GM18499 (cell line): Measurements from ENCODE around the gene PCNA.

Source experiments
- ATAC-seq: cut with Tn5 transposase; IDR thresholded peaks from one replicate; pipeline ENCODE4 v1.9.1; 2021; ENCODE audit warnings: moderate number of reproducible peaks; ENCODE audit not compliant: insufficient read depth, unreplicated experiment

The PCNA gene

DNA sequence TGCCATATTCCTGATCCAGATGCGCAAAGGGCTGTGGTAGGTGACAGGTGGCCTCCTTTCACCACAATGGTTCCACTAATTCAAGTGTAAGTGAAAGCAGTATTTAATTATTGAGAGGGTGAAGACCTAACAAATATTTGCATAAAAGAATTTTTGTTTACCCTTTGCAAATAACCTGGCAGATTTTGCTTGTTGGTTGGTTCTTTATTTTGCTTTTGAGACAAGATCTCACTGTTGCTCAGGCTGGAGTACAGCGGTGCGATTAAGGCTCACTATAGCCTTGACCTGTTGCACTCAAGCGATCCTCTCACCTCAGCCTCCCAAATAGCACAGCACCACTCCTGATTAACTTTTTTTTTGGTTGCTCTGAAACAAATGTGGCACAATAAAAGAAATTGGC lies 49.2 kb downstream of the PCNA start:
- no peak for ATAC-seq

- no peak for ATAC-seq
Measured at GRCh38 chr20:5070081-5070480, 49.7 kb downstream of the PCNA start.

DNA sequence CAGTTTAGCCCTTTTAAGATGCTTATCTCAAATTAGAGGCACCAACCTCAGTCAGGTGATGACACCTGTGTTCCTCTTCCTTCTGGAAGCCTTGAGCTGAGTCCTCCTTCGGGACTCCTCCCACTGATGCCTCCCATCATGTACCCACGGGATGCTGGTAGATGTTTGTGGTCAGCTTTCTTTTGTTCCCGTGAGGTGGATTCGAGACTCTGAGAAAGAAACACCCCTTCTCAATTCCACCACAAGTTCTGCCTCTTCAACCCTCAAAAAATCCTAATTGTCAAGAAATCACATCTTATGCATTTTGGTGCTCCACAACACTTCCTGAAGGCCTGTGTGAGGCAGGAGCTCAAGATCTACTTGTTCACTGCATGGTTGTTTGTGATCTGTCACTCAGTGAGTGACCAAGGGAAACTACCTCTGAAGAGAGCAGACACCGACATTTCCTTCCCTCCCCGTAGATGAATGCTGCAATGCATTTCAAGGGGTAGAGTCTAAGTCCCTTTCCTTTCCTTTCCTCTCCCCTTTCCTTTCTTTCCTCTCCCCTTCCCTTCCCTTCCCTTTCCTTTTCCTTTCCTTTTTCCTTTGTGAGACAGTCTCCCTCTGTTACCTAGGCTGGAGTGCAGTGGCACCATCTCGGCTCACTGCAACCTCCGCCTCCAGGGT lies 50.5 kb downstream of the PCNA start:
- ATAC-seq, result no peak

- no peak for ATAC-seq
Measured at GRCh38 chr20:5067877-5068645, 51.7 kb downstream of the PCNA start.

DNA sequence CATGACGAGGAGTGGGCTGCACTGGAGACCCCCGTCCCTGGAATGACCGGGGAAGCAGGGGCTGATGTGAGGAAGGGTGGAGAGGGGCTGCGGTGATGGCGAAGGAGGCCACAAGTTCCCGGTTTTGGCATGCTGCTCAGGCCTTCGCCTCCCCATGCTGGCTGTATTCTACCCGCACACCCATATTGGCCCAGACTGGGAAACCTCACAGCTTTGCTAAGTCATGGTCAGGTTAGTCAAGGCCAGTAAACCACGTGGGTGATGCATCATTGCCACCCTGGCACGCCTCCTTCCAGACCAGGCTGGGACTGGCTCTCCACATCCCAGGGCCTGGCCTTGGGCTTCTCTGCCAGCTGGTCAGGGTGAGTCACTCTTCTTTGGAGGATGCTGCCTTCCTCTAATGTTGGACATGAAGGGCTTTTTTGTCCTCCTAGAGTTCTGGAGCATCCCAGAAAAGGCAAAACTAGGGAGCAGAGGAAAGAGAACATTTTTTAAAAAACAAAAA lies 53.8 kb downstream of the PCNA start:
- ATAC-seq, result no peak

- no peak for ATAC-seq
Measured at GRCh38 chr20:5065166-5065878, 54.4 kb downstream of the PCNA start.
